ENCODE measurements around the gene FANCC.
"Not testable (repeated sequence)": the region's sequence is repeated elsewhere in the genome, so short reads cannot be mapped to it uniquely, and the experiment has no call there.

Gene FANCC

DNA sequence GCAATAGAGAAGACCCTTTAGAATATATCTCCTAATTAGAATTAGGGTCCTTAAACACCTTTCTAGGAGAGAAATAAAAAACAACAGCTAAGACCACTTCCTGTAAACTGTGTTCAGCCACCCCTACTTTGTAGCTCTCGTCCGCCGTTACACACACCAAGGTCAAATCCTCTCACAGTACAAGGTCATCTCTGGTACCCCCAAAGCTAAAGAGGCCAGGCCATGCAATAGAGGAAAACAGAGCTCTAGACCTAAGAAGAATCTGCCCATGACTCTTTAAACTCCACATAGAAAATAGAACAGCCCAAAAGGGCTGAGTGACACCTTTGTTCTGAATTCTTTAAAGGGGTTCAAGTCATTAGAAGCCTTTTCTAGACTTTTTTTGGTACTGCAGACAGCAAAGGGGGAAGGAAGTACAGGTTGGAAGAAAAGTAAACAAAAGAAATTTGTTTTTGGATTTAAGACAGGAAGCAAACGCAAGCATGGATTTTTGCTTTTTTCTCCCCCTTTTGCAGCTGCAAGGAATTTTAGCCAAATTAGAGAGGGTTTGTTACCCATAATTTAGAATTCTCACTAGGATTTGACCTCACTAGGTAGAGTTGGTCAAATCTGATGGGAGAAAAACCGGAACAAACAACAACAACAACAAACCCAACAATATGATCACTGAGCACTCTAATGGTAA, 13.4 kb upstream of the FANCC start:
- Histone ChIP-seq H3K4me1 (ENCODE audit: control insufficient read depth in 1 of 2, insufficient read depth in 2 of 2, low read length in 2 of 2) (no peaks in the 10 kb centered on the region), H3K36me3 (ENCODE audit: control insufficient read depth in 1 of 2, insufficient read depth in 2 of 2, low read length in 2 of 2) (no peaks in the 10 kb centered on the region), H3K4me3 (ENCODE audit: low read depth in 1 of 2, low read length in 2 of 2) (no peak overlapping the region), H3K27ac (ENCODE audit: low read depth, low read length) (no peak overlapping the region), H3K27me3 (ENCODE audit: control insufficient read depth in 1 of 2, insufficient read depth in 2 of 2, low read length in 2 of 2) (no peaks in the 10 kb centered on the region), H3K9ac (ENCODE audit: low read depth in 1 of 2, low read length in 2 of 2) (no peak overlapping the region), H3K9me3 (ENCODE audit: control insufficient read depth in 1 of 2, low read length in 2 of 2) (peaks cover 0 to 6% of the 10 kb centered on the region in 2 donors)

- not testable (repeated sequence) for H3K27me3 ChIP-seq (ENCODE audit: control insufficient read depth in 1 of 2, insufficient read depth in 2 of 2, low read length in 2 of 2); H3K36me3 ChIP-seq (ENCODE audit: control insufficient read depth in 1 of 2, insufficient read depth in 2 of 2, low read length in 2 of 2); H3K9ac ChIP-seq (ENCODE audit: low read depth in 1 of 2, low read length in 2 of 2)
Measured at GRCh38 chr9:95329061-95329460, 11.6 kb upstream of the FANCC start.

GRCh38 chr9:95327239-95327865, 9.8 kb upstream of the FANCC start:
- Histone ChIP-seq H3K36me3 (ENCODE audit: control insufficient read depth in 1 of 2, insufficient read depth in 2 of 2, low read length in 2 of 2) (no peaks in the 10 kb centered on the region), H3K9me3 (ENCODE audit: control insufficient read depth in 1 of 2, low read length in 2 of 2) (peaks cover 0 to 10% of the 10 kb centered on the region in 2 donors), H3K4me1 (ENCODE audit: control insufficient read depth in 1 of 2, insufficient read depth in 2 of 2, low read length in 2 of 2) (no peaks in the 10 kb centered on the region), H3K27me3 (ENCODE audit: control insufficient read depth in 1 of 2, insufficient read depth in 2 of 2, low read length in 2 of 2) (no peaks in the 10 kb centered on the region), H3K27ac (ENCODE audit: low read depth, low read length) (no peak overlapping the region), H3K4me3 (ENCODE audit: low read depth in 1 of 2, low read length in 2 of 2) (no peak overlapping the region), H3K9ac (ENCODE audit: low read depth in 1 of 2, low read length in 2 of 2) (no peak overlapping the region)

More at GRCh38 chr9:95329061-95329460, 11.6 kb upstream of the FANCC start:
- H3K4me1 ChIP-seq (ENCODE audit: control insufficient read depth in 1 of 2, insufficient read depth in 2 of 2, low read length in 2 of 2); H3K9me3 ChIP-seq (ENCODE audit: control insufficient read depth in 1 of 2, low read length in 2 of 2); H3K4me3 ChIP-seq (ENCODE audit: low read depth in 1 of 2, low read length in 2 of 2); H3K27ac ChIP-seq (ENCODE audit: low read depth, low read length): not testable (repeated sequence)

DNA sequence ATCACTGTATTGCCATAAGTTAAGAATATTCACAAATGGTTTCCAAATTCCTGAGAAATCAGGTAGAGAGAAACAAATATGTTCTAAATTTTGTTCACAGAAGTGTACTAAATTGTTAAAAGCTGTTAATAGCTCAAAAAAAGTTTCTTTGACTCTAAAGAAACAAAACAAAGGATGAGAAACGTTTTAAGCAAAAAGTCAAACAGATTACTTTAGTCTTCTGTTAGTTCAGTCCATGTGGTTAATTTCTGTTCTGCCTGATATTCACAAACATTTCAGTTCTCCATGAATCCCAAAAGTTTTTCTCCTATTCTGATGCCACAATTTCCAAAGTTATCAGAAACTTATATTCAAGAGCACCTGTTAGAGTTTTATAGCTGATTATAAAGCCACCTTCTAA, 7.7 kb upstream of the FANCC start:
- Histone ChIP-seq H3K9me3 (ENCODE audit: control insufficient read depth in 1 of 2, low read length in 2 of 2) (peaks cover 0 to 10% of the 10 kb centered on the region in 2 donors), H3K27ac (ENCODE audit: low read depth, low read length) (no peak overlapping the region), H3K4me1 (ENCODE audit: control insufficient read depth in 1 of 2, insufficient read depth in 2 of 2, low read length in 2 of 2) (no peaks in the 10 kb centered on the region), H3K9ac (ENCODE audit: low read depth in 1 of 2, low read length in 2 of 2) (no peak overlapping the region), H3K4me3 (ENCODE audit: low read depth in 1 of 2, low read length in 2 of 2) (no peak overlapping the region), H3K27me3 (ENCODE audit: control insufficient read depth in 1 of 2, insufficient read depth in 2 of 2, low read length in 2 of 2) (no peaks in the 10 kb centered on the region), H3K36me3 (ENCODE audit: control insufficient read depth in 1 of 2, insufficient read depth in 2 of 2, low read length in 2 of 2) (no peaks in the 10 kb centered on the region)

DNA sequence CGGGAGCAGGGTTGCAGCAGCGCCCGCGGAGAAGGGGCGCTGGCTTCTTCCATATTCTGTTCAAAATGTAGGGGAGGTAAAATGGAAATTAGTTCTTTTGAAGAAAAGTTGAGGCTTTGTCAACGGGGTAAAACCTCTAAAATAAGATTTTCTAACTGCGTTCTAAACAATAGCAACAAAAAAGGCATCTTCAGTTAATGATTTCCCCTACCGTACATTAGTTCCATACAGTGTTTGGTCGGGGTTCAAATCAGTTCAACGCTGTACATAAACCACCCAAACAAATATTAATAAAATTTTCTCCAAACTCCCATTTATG, 343 bp upstream of the FANCC start:
- H3K4me3 ChIP-seq (ENCODE audit: low read depth in 1 of 2, low read length in 2 of 2) = peak overlapping the region; percentile 93 to 94
- H3K9me3 ChIP-seq (ENCODE audit: control insufficient read depth in 1 of 2, low read length in 2 of 2) = no peaks in the 10 kb centered on the region
- H3K27ac ChIP-seq (ENCODE audit: low read depth, low read length) = peak overlapping the region; percentile 68
- peaks cover 10 to 15% of the 10 kb centered on the region in 2 donors for H3K4me1 ChIP-seq (ENCODE audit: control insufficient read depth in 1 of 2, insufficient read depth in 2 of 2, low read length in 2 of 2)
- H3K36me3 ChIP-seq (ENCODE audit: control insufficient read depth in 1 of 2, insufficient read depth in 2 of 2, low read length in 2 of 2) = no peaks in the 10 kb centered on the region
- no peaks in the 10 kb centered on the region for H3K27me3 ChIP-seq (ENCODE audit: control insufficient read depth in 1 of 2, insufficient read depth in 2 of 2, low read length in 2 of 2)
- H3K9ac ChIP-seq (ENCODE audit: low read depth in 1 of 2, low read length in 2 of 2) = peak overlapping the region; percentile 76 to 85

GRCh38 chr9:95316794-95317118, 753 bp downstream of the FANCC start:
- H3K27ac ChIP-seq (ENCODE audit: low read depth, low read length) = peak overlapping the region; percentile 72
- peak overlapping the region; percentile 52 to 60 for H3K9ac ChIP-seq (ENCODE audit: low read depth in 1 of 2, low read length in 2 of 2)
- peak overlapping the region; percentile 93 to 94 for H3K4me3 ChIP-seq (ENCODE audit: low read depth in 1 of 2, low read length in 2 of 2)
- H3K4me1 ChIP-seq (ENCODE audit: control insufficient read depth in 1 of 2, insufficient read depth in 2 of 2, low read length in 2 of 2) = peaks cover 10 to 23% of the 10 kb centered on the region in 2 donors
- H3K9me3 ChIP-seq (ENCODE audit: control insufficient read depth in 1 of 2, low read length in 2 of 2) = no peaks in the 10 kb centered on the region
- no peaks in the 10 kb centered on the region for H3K27me3 ChIP-seq (ENCODE audit: control insufficient read depth in 1 of 2, insufficient read depth in 2 of 2, low read length in 2 of 2)
- H3K36me3 ChIP-seq (ENCODE audit: control insufficient read depth in 1 of 2, insufficient read depth in 2 of 2, low read length in 2 of 2) = no peaks in the 10 kb centered on the region

DNA sequence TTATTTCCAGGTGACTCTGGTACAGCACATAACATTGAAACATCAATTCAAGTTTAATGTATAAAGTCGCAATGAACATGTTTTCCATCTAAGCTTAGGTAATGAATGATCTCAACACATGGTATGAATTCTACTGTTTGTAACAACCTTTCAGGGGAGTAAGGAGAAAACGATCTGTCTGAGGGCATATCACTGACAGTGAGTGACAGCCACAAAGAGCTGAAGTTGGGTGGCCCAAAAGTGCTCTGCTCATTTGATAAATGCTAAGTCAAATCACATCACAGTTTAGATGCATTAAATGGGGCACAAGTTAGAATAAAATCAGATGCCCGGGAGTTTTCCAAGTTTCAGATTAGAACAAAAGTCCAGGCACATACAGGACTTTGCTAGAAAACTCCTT, 1.2 kb downstream of the FANCC start:
- peak overlapping the region; percentile 93 to 94 for H3K4me3 ChIP-seq (ENCODE audit: low read depth in 1 of 2, low read length in 2 of 2)
- no peaks in the 10 kb centered on the region for H3K27me3 ChIP-seq (ENCODE audit: control insufficient read depth in 1 of 2, insufficient read depth in 2 of 2, low read length in 2 of 2)
- peaks cover 10 to 23% of the 10 kb centered on the region in 2 donors for H3K4me1 ChIP-seq (ENCODE audit: control insufficient read depth in 1 of 2, insufficient read depth in 2 of 2, low read length in 2 of 2)
- no peak overlapping the region for H3K27ac ChIP-seq (ENCODE audit: low read depth, low read length)
- no peaks in the 10 kb centered on the region for H3K36me3 ChIP-seq (ENCODE audit: control insufficient read depth in 1 of 2, insufficient read depth in 2 of 2, low read length in 2 of 2)
- peak overlapping the region in 1 of 2 donors; percentile 60 for H3K9ac ChIP-seq (ENCODE audit: low read depth in 1 of 2, low read length in 2 of 2)
- H3K9me3 ChIP-seq (ENCODE audit: control insufficient read depth in 1 of 2, low read length in 2 of 2) = no peaks in the 10 kb centered on the region

- no peak overlapping the region for H3K4me3 ChIP-seq (ENCODE audit: low read depth in 1 of 2, low read length in 2 of 2)
- H3K36me3 ChIP-seq (ENCODE audit: control insufficient read depth in 1 of 2, insufficient read depth in 2 of 2, low read length in 2 of 2) = no peaks in the 10 kb centered on the region
- no peaks in the 10 kb centered on the region for H3K27me3 ChIP-seq (ENCODE audit: control insufficient read depth in 1 of 2, insufficient read depth in 2 of 2, low read length in 2 of 2)
- H3K9ac ChIP-seq (ENCODE audit: low read depth in 1 of 2, low read length in 2 of 2) = no peak overlapping the region
- H3K9me3 ChIP-seq (ENCODE audit: control insufficient read depth in 1 of 2, low read length in 2 of 2) = no peaks in the 10 kb centered on the region
- peaks cover 10 to 23% of the 10 kb centered on the region in 2 donors for H3K4me1 ChIP-seq (ENCODE audit: control insufficient read depth in 1 of 2, insufficient read depth in 2 of 2, low read length in 2 of 2)
- H3K27ac ChIP-seq (ENCODE audit: low read depth, low read length) = no peak overlapping the region
Measured at GRCh38 chr9:95315108-95315746, 2.3 kb downstream of the FANCC start.

GRCh38 chr9:95313010-95313498, 4.5 kb downstream of the FANCC start:
- no peak overlapping the region for H3K27ac ChIP-seq (ENCODE audit: low read depth, low read length)
- peak overlapping the region; percentile 32 to 47 for H3K9ac ChIP-seq (ENCODE audit: low read depth in 1 of 2, low read length in 2 of 2)
- peaks cover 10 to 23% of the 10 kb centered on the region in 2 donors for H3K4me1 ChIP-seq (ENCODE audit: control insufficient read depth in 1 of 2, insufficient read depth in 2 of 2, low read length in 2 of 2)
- no peaks in the 10 kb centered on the region for H3K36me3 ChIP-seq (ENCODE audit: control insufficient read depth in 1 of 2, insufficient read depth in 2 of 2, low read length in 2 of 2)
- peak overlapping the region; percentile 62 to 68 for H3K4me3 ChIP-seq (ENCODE audit: low read depth in 1 of 2, low read length in 2 of 2)
- H3K9me3 ChIP-seq (ENCODE audit: control insufficient read depth in 1 of 2, low read length in 2 of 2) = no peaks in the 10 kb centered on the region
- H3K27me3 ChIP-seq (ENCODE audit: control insufficient read depth in 1 of 2, insufficient read depth in 2 of 2, low read length in 2 of 2) = no peaks in the 10 kb centered on the region

GRCh38 chr9:95311961-95312360, 5.5 kb downstream of the FANCC start:
- Histone ChIP-seq H3K36me3 (ENCODE audit: control insufficient read depth in 1 of 2, insufficient read depth in 2 of 2, low read length in 2 of 2) (no peaks in the 10 kb centered on the region), H3K9me3 (ENCODE audit: control insufficient read depth in 1 of 2, low read length in 2 of 2) (no peaks in the 10 kb centered on the region), H3K4me1 (ENCODE audit: control insufficient read depth in 1 of 2, insufficient read depth in 2 of 2, low read length in 2 of 2) (peaks cover 18 to 24% of the 10 kb centered on the region in 2 donors), H3K27ac (ENCODE audit: low read depth, low read length) (no peak overlapping the region), H3K27me3 (ENCODE audit: control insufficient read depth in 1 of 2, insufficient read depth in 2 of 2, low read length in 2 of 2) (no peaks in the 10 kb centered on the region), H3K4me3 (ENCODE audit: low read depth in 1 of 2, low read length in 2 of 2) (no peak overlapping the region), H3K9ac (ENCODE audit: low read depth in 1 of 2, low read length in 2 of 2) (no peak overlapping the region)

Measured in duodenal mucosa (tissue), 2 donors.